Glomerular endothelial cell (primary cell): ENCODE measurements around the gene CTNNA1. TPM values are rescaled to one million over a fixed set of nuclear protein-coding genes. Genes with fewer than 3 reads are reported as not detected.
"Not testable (repeated sequence)": the region's sequence is repeated elsewhere in the genome, so short reads cannot be mapped to it uniquely, and the experiment has no call there.

Experiments
- DNase-seq: peaks from one replicate; pipeline ENCODE4 v3.0.0-alpha.2; 2011; ENCODE audit warnings: low read depth, low spot score; ENCODE audit errors: extremely low read depth
- total RNA-seq: library from RNA; depleted of rRNA; stranded (reverse); fragments of >200 nt; gene quantifications from 2 replicates; pipeline ENCODE4 v1.2.3, GENCODE V29; 2015

CTNNA1 gene
- total RNA-seq, 1 donor from 2014 or later, result 444 TPM

- DNase-seq, result no peak
Observed at GRCh38 chr5:138722544-138723177, 30.6 kb upstream of the CTNNA1 start.

GRCh38 chr5:138724470-138725146 is 28.6 kb upstream of the CTNNA1 start:
- no peak for DNase-seq

- DNase-seq, result no peak
Observed at GRCh38 chr5:138725153-138725817, 27.9 kb upstream of the CTNNA1 start.

- DNase-seq, result no peak
Observed at GRCh38 chr5:138725818-138726416, 27.3 kb upstream of the CTNNA1 start.

GRCh38 chr5:138726848-138727247 is 26.4 kb upstream of the CTNNA1 start:
- no peak for DNase-seq

- not testable (repeated sequence) for DNase-seq
Observed at GRCh38 chr5:138730496-138730895, 22.7 kb upstream of the CTNNA1 start.

- no peak for DNase-seq
Observed at GRCh38 chr5:138732466-138732865, 20.8 kb upstream of the CTNNA1 start.

- no peak for DNase-seq
Observed at GRCh38 chr5:138732933-138733332, 20.3 kb upstream of the CTNNA1 start.

- DNase-seq, result no peak
Observed at GRCh38 chr5:138733509-138733908, 19.7 kb upstream of the CTNNA1 start.

GRCh38 chr5:138736293-138736692 is 16.9 kb upstream of the CTNNA1 start:
- no peak for DNase-seq

GRCh38 chr5:138737494-138738265 is 15.5 kb upstream of the CTNNA1 start:
- DNase-seq, result no peak

GRCh38 chr5:138738399-138738798 is 14.8 kb upstream of the CTNNA1 start:
- no peak for DNase-seq

GRCh38 chr5:138739938-138740337 is 13.3 kb upstream of the CTNNA1 start:
- DNase-seq, result no peak

GRCh38 chr5:138743484-138743883 is 9.7 kb upstream of the CTNNA1 start:
- DNase-seq, result no peak

GRCh38 chr5:138745268-138745667 is 8.0 kb upstream of the CTNNA1 start:
- DNase-seq, result no peak

- DNase-seq, result no peak
Observed at GRCh38 chr5:138748630-138749081, 4.6 kb upstream of the CTNNA1 start.

- DNase-seq, result not testable (repeated sequence)
Observed at GRCh38 chr5:138751344-138751743, 1.9 kb upstream of the CTNNA1 start.

- DNase-seq, result no peak
Observed at GRCh38 chr5:138752341-138752950, 779 bp upstream of the CTNNA1 start.

- DNase-seq, result peak; percentile 77
Observed at GRCh38 chr5:138753794-138754698, 821 bp downstream of the CTNNA1 start.
